Transverse colon (tissue), 4 donors: ENCODE results near the gene LACRT. TPM values are rescaled to one million over a fixed set of nuclear protein-coding genes. Genes with fewer than 3 reads are reported as not detected.

Experiments used
- DNase-seq: peaks from one replicate; pipeline ENCODE4 v3.0.0-alpha.2; 2019
- H3K27ac ChIP-seq, 4 donors: fragments of 200-600 bp; sonication (generic); 2 replicates each; pipeline ENCODE4 v1.5.1; 2016 to 2018; ENCODE audit warnings: inconsistent platforms in 4 of 4
- H3K27me3 ChIP-seq: fragments of 200-600 bp; sonication (generic); 2 replicates; pipeline ENCODE4 v1.5.1; 2017; ENCODE audit warnings: inconsistent platforms
- H3K36me3 ChIP-seq, 4 donors: fragments of 200-600 bp; sonication (generic); 2 replicates each; pipeline ENCODE4 v1.5.1; 2017 to 2019; ENCODE audit warnings: inconsistent platforms in 4 of 4
- H3K4me1 ChIP-seq, 4 donors: fragments of 200-600 bp; sonication (generic); 2 replicates each; pipeline ENCODE4 v1.5.1; 2017 to 2020; ENCODE audit warnings: inconsistent platforms in 4 of 4
- H3K4me3 ChIP-seq, 4 donors: fragments of 200-600 bp; sonication (generic); 1 replicate in 1 of 4; 2 replicates in 3 of 4; pipeline versions ENCODE4 v1.5.1 to v1.6.1; 2017 to 2019; ENCODE audit warnings: inconsistent platforms in 4 of 4
- H3K9me3 ChIP-seq, 2 donors: fragments of 200-600 bp; sonication (generic); 2 replicates each; pipeline ENCODE4 v1.5.1; 2017 to 2019; ENCODE audit warnings: inconsistent platforms in 2 of 2
- CTCF ChIP-seq, 5 experiments: fragments of 200-600 bp in 3 of 5; fragments of 450-650 bp in 2 of 5; sonication (generic) in 3 of 5; IDR thresholded peaks; 1 replicate in 2 of 5; 2 replicates in 3 of 5; pipeline ENCODE4 v1.5.1; 2016 to 2017; ENCODE audit warnings: antibody characterized with exemption in 5 of 5, inconsistent platforms in 3 of 5, mild to moderate bottlenecking in 2 of 5, moderate library complexity in 1 of 5
- EP300 ChIP-seq: sonication (generic); formaldehyde crosslinking; IDR thresholded peaks from one replicate; pipeline ENCODE4 v1.6.1; 2017; ENCODE audit warnings: antibody characterized with exemption, low read depth
- POLR2A ChIP-seq: fragments of 450-650 bp; IDR thresholded peaks from one replicate; pipeline ENCODE4 v1.6.1; 2016; ENCODE audit warnings: antibody characterized with exemption, mild to moderate bottlenecking, moderate library complexity
- POLR2AphosphoS5 ChIP-seq, 3 donors: sonication (generic); formaldehyde crosslinking; IDR thresholded peaks; one replicate each; pipeline ENCODE4 v1.6.1; 2016; ENCODE audit warnings: antibody characterized with exemption in 3 of 3
- WGBS, 2 donors: methylation state at CpG; one replicate each; pipeline ENCODE4 v1.1.5; 2018; ENCODE audit warnings: low coverage in 1 of 2; 5-methylcytosine and 5-hydroxymethylcytosine counted together
- in situ Hi-C, 4 donors: fragments of 200-750 bp; cut with MboI; loops; one replicate each; pipeline versions ENCODE4 v1.15.0 to v1.15.1; 2017; ENCODE audit warnings: low sequenced_read_pairs in 3 of 4, low pct_ligation_motif_present in 1 of 4, low pct_unique_long_range_greater_than_20kb in 1 of 4
- intact Hi-C: fragments of 100-400 bp; cut with DNase I; formaldehyde crosslinking; loops from one replicate; pipeline ENCODE4 v1.15.1; 2023; ENCODE audit warnings: low total_unique reads
- total RNA-seq, 4 donors: library from RNA; depleted of rRNA; stranded (reverse); fragments of >200 nt; gene quantifications; one replicate each; pipeline ENCODE4 v1.1.0, GENCODE V29; 2016

The LACRT gene
- total RNA-seq, 4 donors from 2014 or later, result not detected

GRCh38 chr12:54628186-54628846, 6.4 kb downstream of the LACRT start:
- no peak for DNase-seq
- H3K27me3 ChIP-seq, result peaks cover 14% of the 10 kb centered on the region
- in situ Hi-C loops (no loop called here), intact Hi-C loops (no loop called here)
- no peak overlapping the region for H3K27ac ChIP-seq
- 80 to 99% methylated on average over 1 to 3 of the region's 3 CpGs for WGBS, 2 donors
- no peak overlapping the region for H3K4me3 ChIP-seq
- TF ChIP-seq CTCF (IDR thresholded peaks at IDR 0.05) (no peak), POLR2AphosphoS5 (IDR thresholded peaks at IDR 0.05) (no peak), EP300 (no peak), POLR2A (no peak)
- H3K9me3 ChIP-seq, result no peaks in the 10 kb centered on the region
- H3K4me1 ChIP-seq, result no peaks in the 10 kb centered on the region
- no peaks in the 10 kb centered on the region for H3K36me3 ChIP-seq

- TF ChIP-seq POLR2AphosphoS5 (IDR thresholded peaks at IDR 0.05), result no peak
- Histone ChIP-seq H3K4me3 (no peak overlapping the region), H3K4me1 (no peaks in the 10 kb centered on the region), H3K27ac (no peak overlapping the region), H3K9me3 (no peaks in the 10 kb centered on the region), H3K36me3 (no peaks in the 10 kb centered on the region), H3K27me3 (peaks cover 14% of the 10 kb centered on the region)
- WGBS, 2 donors, result 85 to 93% methylated on average over 2 to 3 of the region's 3 CpGs
- in situ Hi-C loops, result no loop called here
- no peak for DNase-seq
- intact Hi-C loops, result no loop called here
Measured at GRCh38 chr12:54627304-54627703, 7.4 kb downstream of the LACRT start.

GRCh38 chr12:54625598-54625997, 9.1 kb downstream of the LACRT start:
- intact Hi-C loops (no loop called here), in situ Hi-C loops (no loop called here)
- no peaks in the 10 kb centered on the region for H3K36me3 ChIP-seq
- H3K27me3 ChIP-seq, result peaks cover 14% of the 10 kb centered on the region
- no peak overlapping the region for H3K4me3 ChIP-seq
- no peak for TF ChIP-seq CTCF (IDR thresholded peaks at IDR 0.05)
- no peak for TF ChIP-seq POLR2A
- TF ChIP-seq EP300, result no peak
- TF ChIP-seq POLR2AphosphoS5 (IDR thresholded peaks at IDR 0.05), result no peak
- no peak overlapping the region for H3K27ac ChIP-seq
- H3K9me3 ChIP-seq, result no peaks in the 10 kb centered on the region
- DNase-seq, result no peak
- H3K4me1 ChIP-seq, result no peaks in the 10 kb centered on the region

GRCh38 chr12:54624315-54625279, 10.1 kb downstream of the LACRT start:
- Histone ChIP-seq H3K9me3 (no peaks in the 10 kb centered on the region), H3K4me1 (no peaks in the 10 kb centered on the region), H3K27ac (no peak overlapping the region), H3K36me3 (no peaks in the 10 kb centered on the region), H3K27me3 (peaks cover 14% of the 10 kb centered on the region), H3K4me3 (no peak overlapping the region)
- in situ Hi-C loops, result no loop called here
- TF ChIP-seq EP300 (no peak), CTCF (IDR thresholded peaks at IDR 0.05) (no peak), POLR2A (no peak), POLR2AphosphoS5 (IDR thresholded peaks at IDR 0.05) (no peak)
- intact Hi-C loops, result no loop called here
- WGBS, 2 donors, result 35 to 36% methylated on average over 5 of the region's 5 CpGs
- DNase-seq, result no peak
